ENCODE measurements around the gene SLC6A20.

The SLC6A20 gene

GRCh38 chr3:45712434-45713110 lies 83.8 kb downstream of the SLC6A20 start:
- no peak for DNase-seq

- no peak for DNase-seq
These were observed 84.4 kb downstream of the SLC6A20 start for GRCh38 chr3:45711931-45712330.

- no peak for DNase-seq
These were observed 90.2 kb downstream of the SLC6A20 start for GRCh38 chr3:45705839-45706808.

Measured in NCI-H774 (cell line).